ENCODE results near the gene CLK3.
A peak's percentile ranks its signal among the peaks of the same experiment; 100 is the strongest.

DNA sequence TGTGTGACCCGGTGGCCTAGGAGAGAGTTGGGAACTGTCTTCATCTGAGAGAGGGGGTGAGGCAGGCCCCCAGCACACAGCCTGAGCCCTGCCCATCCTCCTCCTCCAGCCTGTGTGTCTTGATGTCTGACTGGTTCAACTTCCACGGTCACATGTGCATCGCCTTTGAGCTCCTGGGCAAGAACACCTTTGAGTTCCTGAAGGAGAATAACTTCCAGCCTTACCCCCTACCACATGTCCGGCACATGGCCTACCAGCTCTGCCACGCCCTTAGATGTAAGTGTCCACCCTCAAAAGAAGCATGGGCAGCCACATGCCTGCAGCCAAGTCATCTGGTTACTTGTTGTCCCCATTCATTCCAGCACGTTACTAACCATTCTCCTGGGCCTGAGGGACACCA lies 10.1 kb downstream of the CLK3 start:
- TF ChIP-seq TAF1 (IDR thresholded peaks at IDR 0.05; ENCODE audit: borderline replicate concordance, low read depth, low read length) (no peak), POLR2AphosphoS5 (IDR thresholded peaks at IDR 0.05; ENCODE audit: low read depth, low read length) (no peak), POLR2A (IDR thresholded peaks at IDR 0.05; ENCODE audit: low read depth, low read length) (0 out of 2 replicates have a peak, but pooled peaks have one; percentile 16)
